ENCODE measurements around the gene CORO7.

The CORO7 gene

DNA sequence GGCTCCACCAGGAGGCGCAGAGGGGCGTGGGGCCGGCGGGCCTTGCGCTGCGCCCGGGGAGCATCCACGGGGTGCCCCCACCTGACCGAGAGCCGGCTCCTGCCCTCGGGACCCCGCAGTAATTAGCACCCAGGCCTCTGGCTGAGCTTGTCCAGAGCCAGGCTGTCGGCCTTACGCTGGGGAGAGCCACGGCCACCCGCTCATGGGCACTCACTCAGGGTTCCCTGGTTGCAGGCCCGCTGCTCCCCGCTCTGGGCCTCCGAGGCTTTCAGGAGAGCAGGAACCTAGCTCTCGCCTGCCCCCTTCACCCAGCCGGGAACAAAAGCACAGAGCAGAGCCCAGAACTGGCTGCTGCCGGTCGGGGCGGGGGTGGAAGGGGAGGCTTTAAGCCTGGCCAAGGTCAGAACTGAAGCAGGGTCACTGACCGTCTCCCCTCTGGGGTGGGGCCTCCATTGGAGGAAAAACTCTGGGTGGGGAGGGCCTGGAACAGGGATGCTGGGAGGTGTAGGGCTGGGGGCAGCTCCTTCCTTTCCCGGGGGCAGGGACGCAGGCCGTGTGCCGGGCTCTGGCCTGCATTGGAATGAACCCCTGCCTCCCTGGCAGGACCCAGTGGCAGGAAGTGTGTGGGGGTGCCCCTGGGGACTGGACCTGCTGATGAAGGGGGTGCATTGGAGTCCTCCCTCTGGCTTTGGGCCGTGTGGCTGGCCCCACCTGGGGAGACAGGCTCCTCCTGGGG, 88.2 kb downstream of the CORO7 start:
- Histone ChIP-seq H2BK15ac (ENCODE audit: low read depth, poor library complexity, severe bottlenecking) (peak overlapping the region; percentile 77), H3K4me1 (ENCODE audit: control insufficient read depth, insufficient read depth, low read depth, low read length) (peaks cover 51% of the 10 kb centered on the region), H3K9ac (ENCODE audit: low read length) (peak overlapping the region; percentile 81), H3K4me2 (ENCODE audit: low read length, poor library complexity, severe bottlenecking) (peak overlapping the region; percentile 81), H4K8ac (ENCODE audit: low read length) (peak overlapping the region; percentile 99), H3K79me1 (replicated peaks; ENCODE audit: low read length, poor library complexity, severe bottlenecking) (peaks cover 43% of the 10 kb centered on the region), H3K27me3 (ENCODE audit: control insufficient read depth in 1 of 2, insufficient read depth in 1 of 2, low read length in 2 of 2) (no peaks in the 10 kb centered on the region), H3K14ac (ENCODE audit: low read length in 2 of 2) (peak overlapping the region in 1 of 2 experiments; percentile 85), H3K9me3 (ENCODE audit: control insufficient read depth, low read length) (no peaks in the 10 kb centered on the region), H2BK12ac (ENCODE audit: low read length in 2 of 2) (peak overlapping the region; percentile 69 to 98), H3K36me3 (ENCODE audit: control insufficient read depth in 1 of 2, insufficient read depth in 2 of 2, low read depth in 1 of 2, low read length in 2 of 2) (peaks cover 7 to 28% of the 10 kb centered on the region in 2 experiments), H3K23ac (ENCODE audit: low read length in 2 of 2) (peak overlapping the region in 1 of 2 experiments; percentile 96), H3K18ac (ENCODE audit: low read depth in 1 of 2, low read length in 2 of 2) (peak overlapping the region; percentile 97 to 98), H3K4me3 (ENCODE audit: insufficient read depth in 1 of 2, low read depth in 1 of 2, low read length in 2 of 2) (peak overlapping the region; percentile 52 to 75), H2AK5ac (ENCODE audit: low read length, severe bottlenecking) (peak overlapping the region; percentile 16), H4K91ac (ENCODE audit: low read length) (peak overlapping the region; percentile 98), H3K27ac (ENCODE audit: low read length, poor library complexity, severe bottlenecking) (no peak overlapping the region), H3K4ac (ENCODE audit: low read depth in 1 of 2, low read length in 2 of 2) (peak overlapping the region; percentile 87 to 92), H2AFZ (ENCODE audit: low read depth, low read length) (no peak overlapping the region), H2BK5ac (ENCODE audit: low read depth, low read length, poor library complexity, severe bottlenecking) (no peak overlapping the region), H2BK120ac (ENCODE audit: low read depth, low read length) (peak overlapping the region; percentile 94)
- 9% methylated on average over 30 of the region's 30 CpGs for WGBS
- peak; percentile 90 for DNase-seq

DNA sequence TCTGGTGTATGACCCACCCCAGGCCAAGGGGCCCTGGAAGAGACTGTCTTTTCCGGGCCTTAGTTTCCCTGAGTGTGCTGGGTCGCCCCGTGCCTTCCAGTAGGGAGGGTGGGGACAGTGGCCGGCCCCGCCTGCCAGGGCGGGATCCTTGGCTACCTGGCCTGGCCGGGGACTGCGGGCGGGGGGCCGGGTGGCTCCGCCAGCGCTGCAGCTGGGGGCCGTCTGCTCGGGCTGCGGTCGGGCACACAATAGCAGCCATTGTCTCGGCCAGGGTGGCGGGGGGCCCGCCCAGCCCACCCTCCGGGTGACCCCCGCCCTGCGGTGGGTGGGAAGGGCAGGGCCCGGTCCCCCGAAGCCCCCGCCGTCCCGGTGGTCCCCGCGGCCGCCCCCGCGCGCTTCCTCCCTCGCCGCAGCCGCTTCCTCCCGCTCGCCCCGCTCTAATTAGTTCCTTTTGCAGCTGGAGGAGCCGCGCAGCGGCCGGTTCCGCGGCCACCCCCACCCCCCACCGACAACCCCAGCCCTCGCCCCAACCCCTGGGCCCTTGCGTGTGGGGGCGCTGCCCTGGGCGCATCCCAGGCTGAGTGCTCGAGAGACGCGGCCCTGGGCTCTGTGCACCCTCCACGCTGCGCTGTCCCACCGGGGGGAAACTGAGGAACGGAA, 88.9 kb downstream of the CORO7 start:
- 7% methylated on average over 44 of the region's 57 CpGs for WGBS

DNA sequence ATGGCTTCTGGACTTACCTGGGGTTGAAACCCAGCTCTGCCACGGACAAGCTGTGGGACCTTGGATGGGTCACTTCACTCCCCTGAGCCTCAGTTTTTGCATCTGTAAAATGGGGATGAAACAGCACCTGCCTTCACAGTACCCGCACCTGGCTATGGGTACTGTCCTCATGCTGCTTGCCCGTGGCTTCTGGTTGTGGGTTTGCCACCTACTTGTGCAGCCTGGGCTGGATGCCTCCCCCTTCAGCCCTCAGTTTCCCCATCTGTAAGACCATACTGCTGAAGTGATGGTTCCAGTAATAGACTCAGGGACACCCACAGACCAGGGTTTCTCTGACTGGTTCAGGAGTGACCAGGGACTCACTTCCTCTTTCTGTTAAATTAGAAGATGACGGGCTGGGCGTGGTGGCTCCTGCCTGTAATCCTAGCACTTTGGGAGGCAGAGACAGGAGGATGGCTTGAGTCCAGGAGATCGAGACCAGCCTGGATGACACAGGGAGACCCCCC, 91.1 kb downstream of the CORO7 start:
- H2BK12ac ChIP-seq (ENCODE audit: low read length in 2 of 2): no peak overlapping the region
- peak overlapping the region in 1 of 2 experiments; percentile 12 for H3K14ac ChIP-seq (ENCODE audit: low read length in 2 of 2)
- H3K23ac ChIP-seq (ENCODE audit: low read length in 2 of 2): peak overlapping the region in 1 of 2 experiments; percentile 46
- no peak overlapping the region for H3K4me2 ChIP-seq (ENCODE audit: low read length, poor library complexity, severe bottlenecking)
- H2BK120ac ChIP-seq (ENCODE audit: low read depth, low read length): no peak overlapping the region
- peak overlapping the region; percentile 29 for H2BK15ac ChIP-seq (ENCODE audit: low read depth, poor library complexity, severe bottlenecking)
- peak overlapping the region; percentile 36 for H2AK5ac ChIP-seq (ENCODE audit: low read length, severe bottlenecking)
- H3K9ac ChIP-seq (ENCODE audit: low read length): no peak overlapping the region
- no peaks in the 10 kb centered on the region for H3K27me3 ChIP-seq (ENCODE audit: control insufficient read depth in 1 of 2, insufficient read depth in 1 of 2, low read length in 2 of 2)
- no peaks in the 10 kb centered on the region for H3K9me3 ChIP-seq (ENCODE audit: control insufficient read depth, low read length)
- 87% methylated on average over 3 of the region's 6 CpGs for WGBS
- H3K36me3 ChIP-seq (ENCODE audit: control insufficient read depth in 1 of 2, insufficient read depth in 2 of 2, low read depth in 1 of 2, low read length in 2 of 2): peaks cover 0 to 26% of the 10 kb centered on the region in 2 experiments
- H4K91ac ChIP-seq (ENCODE audit: low read length): peak overlapping the region; percentile 62
- H3K79me1 ChIP-seq (replicated peaks; ENCODE audit: low read length, poor library complexity, severe bottlenecking): peaks cover 35% of the 10 kb centered on the region
- no peak for DNase-seq
- H3K18ac ChIP-seq (ENCODE audit: low read depth in 1 of 2, low read length in 2 of 2): peak overlapping the region; percentile 56 to 58
- H2AFZ ChIP-seq (ENCODE audit: low read depth, low read length): no peak overlapping the region
- H3K4me1 ChIP-seq (ENCODE audit: control insufficient read depth, insufficient read depth, low read depth, low read length): peaks cover 77% of the 10 kb centered on the region
- H3K27ac ChIP-seq (ENCODE audit: low read length, poor library complexity, severe bottlenecking): no peak overlapping the region
- H4K8ac ChIP-seq (ENCODE audit: low read length): peak overlapping the region; percentile 66
- no peak overlapping the region for H3K4ac ChIP-seq (ENCODE audit: low read depth in 1 of 2, low read length in 2 of 2)
- no peak overlapping the region for H3K4me3 ChIP-seq (ENCODE audit: insufficient read depth in 1 of 2, low read depth in 1 of 2, low read length in 2 of 2)
- no peak overlapping the region for H2BK5ac ChIP-seq (ENCODE audit: low read depth, low read length, poor library complexity, severe bottlenecking)

More for the DNA sequence above, 88.9 kb downstream of the CORO7 start:
- H3K79me1 ChIP-seq (replicated peaks; ENCODE audit: low read length, poor library complexity, severe bottlenecking): peaks cover 36% of the 10 kb centered on the region
- peak overlapping the region; percentile 52 to 75 for H3K4me3 ChIP-seq (ENCODE audit: insufficient read depth in 1 of 2, low read depth in 1 of 2, low read length in 2 of 2)
- peak overlapping the region; percentile 89 for H2BK120ac ChIP-seq (ENCODE audit: low read depth, low read length)
- H3K27ac ChIP-seq (ENCODE audit: low read length, poor library complexity, severe bottlenecking): no peak overlapping the region
- peak overlapping the region; percentile 18 to 45 for H2BK12ac ChIP-seq (ENCODE audit: low read length in 2 of 2)
- no peaks in the 10 kb centered on the region for H3K27me3 ChIP-seq (ENCODE audit: control insufficient read depth in 1 of 2, insufficient read depth in 1 of 2, low read length in 2 of 2)
- peak overlapping the region in 1 of 2 experiments; percentile 96 for H3K23ac ChIP-seq (ENCODE audit: low read length in 2 of 2)
- peak overlapping the region in 1 of 2 experiments; percentile 85 for H3K14ac ChIP-seq (ENCODE audit: low read length in 2 of 2)
- peak overlapping the region; percentile 97 to 98 for H3K18ac ChIP-seq (ENCODE audit: low read depth in 1 of 2, low read length in 2 of 2)
- H2AFZ ChIP-seq (ENCODE audit: low read depth, low read length): no peak overlapping the region
- H3K9me3 ChIP-seq (ENCODE audit: control insufficient read depth, low read length): no peaks in the 10 kb centered on the region
- peak overlapping the region; percentile 81 for H3K9ac ChIP-seq (ENCODE audit: low read length)
- peaks cover 4 to 25% of the 10 kb centered on the region in 2 experiments for H3K36me3 ChIP-seq (ENCODE audit: control insufficient read depth in 1 of 2, insufficient read depth in 2 of 2, low read depth in 1 of 2, low read length in 2 of 2)
- peak overlapping the region; percentile 99 for H4K8ac ChIP-seq (ENCODE audit: low read length)
- peak overlapping the region; percentile 73 for H2BK15ac ChIP-seq (ENCODE audit: low read depth, poor library complexity, severe bottlenecking)
- H3K4me2 ChIP-seq (ENCODE audit: low read length, poor library complexity, severe bottlenecking): peak overlapping the region; percentile 81
- peaks cover 58% of the 10 kb centered on the region for H3K4me1 ChIP-seq (ENCODE audit: control insufficient read depth, insufficient read depth, low read depth, low read length)
- peak overlapping the region; percentile 47 for H2AK5ac ChIP-seq (ENCODE audit: low read length, severe bottlenecking)
- H3K4ac ChIP-seq (ENCODE audit: low read depth in 1 of 2, low read length in 2 of 2): peak overlapping the region; percentile 87 to 92
- no peak for DNase-seq
- H2BK5ac ChIP-seq (ENCODE audit: low read depth, low read length, poor library complexity, severe bottlenecking): no peak overlapping the region
- H4K91ac ChIP-seq (ENCODE audit: low read length): peak overlapping the region; percentile 97

Measured in mesenchymal stem cell (in vitro differentiated cells and primary cell).